ENCODE data around the gene NT5DC3.

The NT5DC3 gene

GRCh38 chr12:103808239-103808880, 32.7 kb downstream of the NT5DC3 start:
- no peak for DNase-seq (ENCODE audit: low spot score)

DNA sequence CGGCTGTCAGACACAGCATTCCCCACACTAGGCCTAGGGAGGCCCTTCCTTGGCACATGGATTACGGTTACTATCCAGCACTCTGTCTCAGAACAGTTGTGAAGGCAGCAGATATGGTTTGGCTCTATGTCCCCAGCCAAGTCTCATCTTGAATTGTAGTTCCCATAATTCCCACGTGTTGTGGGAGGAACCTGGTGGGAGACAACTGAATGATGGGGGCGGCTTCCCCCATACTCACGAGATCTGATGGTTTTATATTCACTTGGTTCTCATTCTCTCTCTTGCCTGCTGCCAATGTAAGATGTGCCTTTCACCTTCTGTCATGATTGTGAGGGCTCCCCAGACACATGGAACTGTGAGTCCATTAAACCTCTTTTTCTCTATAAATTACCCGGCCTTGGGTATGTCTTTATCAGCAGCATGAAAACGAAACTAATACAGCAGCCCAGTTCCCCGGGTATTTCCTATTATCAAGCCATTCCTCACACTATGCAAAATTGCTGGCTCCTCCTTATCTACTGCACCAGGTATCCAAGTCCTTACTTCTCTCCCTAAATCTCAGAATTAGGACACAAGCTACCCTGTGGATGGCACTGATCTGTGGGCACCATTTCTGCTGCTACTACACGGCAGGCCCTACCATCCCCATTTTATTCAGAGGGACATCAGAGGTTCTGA, 33.3 kb downstream of the NT5DC3 start:
- DNase-seq (ENCODE audit: low spot score): no peak

GRCh38 chr12:103806803-103807202, 34.2 kb downstream of the NT5DC3 start:
- DNase-seq (ENCODE audit: low spot score): no peak

DNA sequence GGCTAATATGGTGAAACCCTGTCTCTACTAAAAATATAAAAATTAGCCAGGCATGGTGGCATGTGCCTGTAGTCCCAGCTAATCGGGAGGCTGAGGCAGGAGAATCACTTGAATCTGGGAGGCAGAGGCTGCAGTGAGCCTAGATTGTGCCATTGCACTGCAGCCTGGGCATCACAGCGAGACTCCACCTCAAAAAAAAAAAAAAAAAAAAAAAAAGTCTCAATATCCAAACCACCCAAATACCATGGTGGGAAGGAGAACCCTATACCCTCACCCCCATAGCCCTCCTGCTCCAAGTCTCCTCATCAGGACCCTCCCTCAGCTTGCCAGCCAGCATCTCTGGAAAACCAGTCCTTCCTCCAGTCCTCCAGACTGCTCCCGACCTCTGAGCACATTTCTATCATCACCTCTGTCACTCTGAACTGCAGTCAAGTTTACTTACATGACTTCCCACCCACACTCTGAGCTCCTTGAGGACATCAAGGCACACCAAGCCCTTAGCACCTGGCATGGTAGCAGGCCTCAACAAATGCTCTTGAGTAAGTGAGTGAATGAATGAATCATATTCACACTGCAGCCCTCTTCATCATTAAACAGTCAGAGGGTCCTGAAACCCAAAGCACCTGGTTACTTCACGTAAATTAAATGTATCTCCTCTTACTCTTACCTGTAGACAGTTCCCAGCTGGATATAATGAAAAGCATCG, 35.2 kb downstream of the NT5DC3 start:
- DNase-seq (ENCODE audit: low spot score): no peak

DNA sequence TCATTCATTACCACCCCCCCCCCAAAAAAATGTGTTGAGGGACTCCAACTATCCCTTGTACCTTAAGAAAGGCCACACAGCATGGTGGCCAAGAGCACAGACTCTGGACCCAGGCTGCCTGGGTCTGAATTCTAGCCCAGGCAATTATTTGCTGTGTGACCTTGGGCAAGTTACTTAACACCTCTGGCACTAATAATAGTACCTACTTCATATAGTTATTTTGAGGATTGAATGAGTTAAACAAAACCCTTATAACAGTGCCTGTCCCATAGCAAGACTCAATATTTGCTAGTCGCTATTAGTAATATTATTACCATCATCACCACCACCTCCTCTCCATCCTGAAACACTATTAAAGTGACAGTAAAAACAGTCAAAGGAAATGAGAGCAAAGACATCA, 37.2 kb downstream of the NT5DC3 start:
- DNase-seq (ENCODE audit: low spot score): no peak

DNA sequence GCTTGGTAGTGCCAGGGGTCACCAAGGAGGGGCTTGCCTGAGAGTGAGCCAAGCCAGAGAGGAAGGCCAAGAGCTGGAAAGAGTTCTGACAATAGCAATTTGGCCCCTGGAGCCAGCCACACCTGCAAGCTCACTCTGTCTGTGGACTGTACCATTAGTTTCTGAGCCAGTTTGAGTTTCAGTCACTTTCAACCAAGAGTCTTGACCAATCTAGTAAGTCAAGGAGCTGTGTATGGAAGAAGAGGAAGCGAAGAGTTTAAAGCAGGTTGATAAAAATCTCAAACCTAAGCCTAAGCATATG, 38.5 kb downstream of the NT5DC3 start:
- no peak for DNase-seq (ENCODE audit: low spot score)

DNA sequence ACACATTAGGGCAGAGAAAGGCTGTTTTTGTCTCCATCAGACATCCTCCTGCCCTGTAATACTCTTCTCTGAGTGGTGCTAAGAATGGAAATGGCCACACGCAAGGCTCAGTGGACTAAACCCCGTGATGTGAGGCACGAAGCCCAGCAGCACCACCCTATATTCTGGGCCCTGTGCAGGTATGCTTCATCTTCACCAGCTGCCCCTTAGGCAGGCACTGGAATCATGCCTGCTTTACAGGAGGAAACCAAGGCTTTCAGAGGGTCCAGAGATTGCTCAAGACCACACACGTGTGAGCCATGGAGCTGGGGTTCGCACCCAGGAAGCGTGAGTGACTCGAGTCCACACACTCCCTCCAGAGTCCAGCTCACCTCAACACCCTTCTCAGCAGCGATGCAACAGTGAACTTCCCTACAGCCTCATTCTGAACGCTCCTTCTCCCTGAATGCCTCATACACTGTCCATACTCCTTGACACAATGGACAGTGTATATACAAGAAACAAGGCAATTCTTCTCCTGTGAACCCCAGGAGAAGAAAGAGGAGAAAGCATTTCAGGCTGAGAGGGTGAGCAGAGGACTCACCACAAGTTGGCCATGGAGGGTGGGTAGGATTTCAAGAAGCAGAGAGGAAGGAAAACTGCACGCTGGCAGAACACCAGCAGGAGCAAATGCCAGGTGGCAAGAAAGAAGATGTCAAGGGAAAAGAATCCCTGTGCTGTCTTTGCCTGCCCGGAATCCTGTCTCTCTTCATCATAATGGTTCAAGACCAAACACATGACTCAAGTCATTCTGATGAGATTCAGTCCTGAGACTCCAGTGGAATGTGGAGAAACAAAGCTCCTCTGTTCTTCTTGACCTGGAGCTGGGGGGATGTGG, 39.1 kb downstream of the NT5DC3 start:
- no peak for DNase-seq (ENCODE audit: low spot score)

DNA sequence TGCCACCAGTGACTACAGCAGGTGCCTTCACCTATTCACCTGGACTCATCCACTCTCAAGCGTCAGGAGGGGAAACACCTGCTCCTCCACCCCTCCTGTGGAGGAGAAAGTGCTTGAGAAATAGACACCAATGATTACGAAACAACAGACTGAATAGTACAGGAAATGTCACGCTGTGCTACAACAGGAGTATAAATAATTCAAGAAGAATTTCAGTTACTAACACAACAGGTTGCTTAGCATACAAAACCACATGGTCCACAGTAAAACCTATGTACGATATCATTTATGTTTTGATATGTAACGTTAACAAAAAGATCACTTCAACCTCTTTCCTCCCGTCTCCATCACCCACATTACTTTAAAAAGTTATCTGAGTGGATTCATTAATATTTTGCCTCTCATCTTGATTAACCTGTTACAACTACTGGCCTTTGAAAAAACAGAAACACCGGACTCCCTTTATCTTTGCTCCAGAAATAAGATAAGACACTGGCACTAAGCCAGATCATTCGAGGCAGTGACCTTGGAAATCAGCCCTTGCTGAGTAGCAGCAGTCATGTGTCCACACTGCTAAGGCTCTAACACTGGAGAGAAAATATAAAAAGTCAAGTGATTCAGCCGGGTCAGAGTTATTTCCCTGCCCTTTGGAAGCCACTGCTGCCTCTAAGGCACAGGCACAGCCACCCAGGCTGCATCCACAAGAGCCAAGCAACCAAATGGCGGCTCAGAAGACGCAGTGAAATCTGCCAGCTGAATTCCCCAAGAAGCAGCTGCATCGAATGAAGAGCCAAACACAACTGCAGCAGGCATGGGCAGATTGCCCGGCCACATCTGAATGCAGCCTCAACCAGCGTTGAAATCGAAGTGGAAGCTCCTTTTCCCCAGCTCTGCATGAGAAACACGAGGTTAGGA, 40.9 kb downstream of the NT5DC3 start:
- peak; percentile 41 for DNase-seq (ENCODE audit: low spot score)

DNA sequence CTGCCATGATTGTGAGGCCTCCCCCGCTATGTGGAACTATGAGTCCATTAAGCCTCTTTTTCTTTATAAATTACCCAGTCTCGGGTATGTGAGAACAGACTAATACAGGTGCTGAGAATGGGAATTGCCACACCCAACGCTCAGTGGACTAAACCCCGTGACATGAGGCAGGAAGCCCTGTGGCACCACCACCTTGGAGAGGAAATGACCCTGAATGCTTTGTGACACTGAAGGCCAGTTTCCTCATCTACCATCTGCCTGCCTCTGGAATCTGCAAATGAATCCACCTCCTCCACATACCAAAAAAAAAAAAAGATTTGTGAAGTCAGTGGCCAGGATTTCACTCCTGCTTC, 41.6 kb downstream of the NT5DC3 start:
- DNase-seq (ENCODE audit: low spot score): no peak

DNA sequence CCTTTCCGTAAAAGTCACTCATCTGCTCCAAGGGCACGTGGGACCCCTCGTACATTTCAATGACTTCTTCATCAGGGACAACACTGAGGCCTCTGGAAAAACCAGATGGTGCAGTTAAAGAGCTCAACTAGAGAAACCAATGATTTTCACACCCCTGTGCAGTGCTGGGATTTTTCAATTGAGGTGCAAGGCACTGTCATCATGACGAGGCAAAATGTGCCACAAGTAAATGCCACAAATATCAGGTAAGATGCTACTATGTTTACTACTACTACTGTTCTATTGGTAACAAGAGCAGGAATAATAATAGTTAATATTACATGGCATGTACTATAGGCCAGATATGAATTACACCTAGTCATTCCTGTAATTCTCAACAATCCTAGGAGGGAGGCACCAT, 42.4 kb downstream of the NT5DC3 start:
- no peak for DNase-seq (ENCODE audit: low spot score)

DNA sequence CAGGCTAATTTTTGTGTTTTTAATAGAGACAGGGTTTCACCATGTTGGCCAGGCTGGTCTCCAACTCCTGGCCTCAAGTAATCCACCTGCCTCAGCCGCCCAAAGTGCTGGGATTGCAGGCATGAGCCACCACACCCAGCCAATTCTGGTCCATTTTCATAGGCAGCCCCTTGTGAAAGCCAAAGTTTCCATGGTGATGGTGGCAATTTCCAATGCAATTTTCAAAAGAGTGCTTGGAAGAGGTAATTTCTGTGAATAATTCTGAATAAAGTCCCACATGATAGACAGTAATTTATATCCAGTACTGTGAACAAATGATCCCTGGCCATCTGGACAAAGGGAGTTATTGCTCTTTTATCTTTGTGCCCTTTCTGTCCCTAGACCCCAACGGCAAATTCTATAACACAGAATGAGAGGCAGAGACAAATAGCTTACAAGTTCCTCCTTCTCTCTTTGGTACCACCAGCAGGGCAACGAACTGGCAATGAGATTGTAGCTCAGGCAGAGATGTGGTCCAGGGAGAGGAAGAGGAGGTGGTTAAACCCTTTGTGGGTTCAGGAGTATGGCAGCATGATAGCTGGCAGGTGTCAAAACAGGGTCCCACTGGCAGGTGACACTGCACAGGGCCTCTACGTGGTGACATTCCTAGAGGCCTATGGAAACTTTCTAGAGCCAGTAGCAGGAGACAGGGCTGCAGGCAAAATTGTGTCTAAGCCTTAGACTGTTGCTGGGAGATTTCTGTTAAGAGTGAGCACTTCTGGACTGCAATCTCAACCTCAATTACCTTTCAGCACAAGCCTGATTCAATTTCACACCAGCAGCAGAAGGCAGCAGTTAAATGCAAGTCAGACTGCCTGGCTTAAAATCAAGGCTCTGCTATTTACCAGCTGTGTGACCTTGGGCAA, 46.5 kb downstream of the NT5DC3 start:
- no peak for DNase-seq (ENCODE audit: low spot score)

DNA sequence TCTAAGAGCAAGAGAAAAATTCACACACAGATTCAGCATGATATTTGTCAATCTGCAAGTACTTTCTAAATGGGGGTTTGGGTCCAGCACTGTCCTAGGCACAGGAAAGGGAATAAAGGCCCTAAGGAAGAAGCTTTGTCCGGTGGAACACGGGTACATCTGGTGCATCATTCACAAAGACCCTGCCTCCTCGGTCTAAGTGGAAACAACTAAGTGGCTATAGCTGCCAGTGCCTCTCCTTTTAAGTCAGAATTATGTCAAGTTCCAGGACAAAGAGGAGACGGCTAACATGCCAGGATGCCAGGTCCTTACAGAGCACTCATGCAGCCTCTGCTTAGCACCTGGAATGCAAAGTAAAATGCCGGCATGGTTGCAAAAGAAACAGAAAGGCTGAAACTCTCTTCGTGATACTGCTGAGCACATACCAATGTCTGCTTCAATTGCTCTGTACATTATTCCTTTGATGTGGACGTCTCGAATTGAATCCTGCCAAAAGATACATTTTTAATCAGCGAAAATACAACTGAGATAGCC, 47.5 kb downstream of the NT5DC3 start:
- no peak for DNase-seq (ENCODE audit: low spot score)

- DNase-seq (ENCODE audit: low spot score): no peak
Observed at GRCh38 chr12:103793046-103793445, 48.0 kb downstream of the NT5DC3 start.

- no peak for DNase-seq (ENCODE audit: low spot score)
Observed at GRCh38 chr12:103791350-103791920, 49.6 kb downstream of the NT5DC3 start.

- no peak for DNase-seq (ENCODE audit: low spot score)
Observed at GRCh38 chr12:103786201-103786600, 54.8 kb downstream of the NT5DC3 start.

- peak; percentile 39 for DNase-seq (ENCODE audit: low spot score)
Observed at GRCh38 chr12:103785243-103786031, 55.6 kb downstream of the NT5DC3 start.

- no peak for DNase-seq (ENCODE audit: low spot score)
Observed at GRCh38 chr12:103783744-103784664, 57.0 kb downstream of the NT5DC3 start.

DNA sequence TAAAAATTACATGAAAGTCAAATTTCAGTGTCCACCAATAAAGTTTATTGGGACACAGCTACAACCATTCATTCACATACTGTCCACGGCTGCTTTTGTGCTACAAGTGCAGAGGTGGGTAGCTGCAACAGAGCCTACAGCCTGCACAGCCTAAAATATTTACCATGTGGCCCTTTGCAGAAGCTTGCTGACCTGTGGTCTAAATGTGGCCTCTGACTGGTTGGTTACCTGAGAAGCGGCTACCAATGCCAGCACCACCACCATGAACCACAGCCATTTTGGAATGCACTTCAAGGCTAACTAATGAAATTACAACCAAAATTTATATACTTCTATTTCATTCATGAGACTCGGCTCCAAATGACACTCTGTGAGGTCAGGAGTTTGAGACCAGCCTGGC, 58.6 kb downstream of the NT5DC3 start:
- DNase-seq (ENCODE audit: low spot score): no peak
